Measurements from ENCODE around the gene ZNF804A.

GRCh38 chr2:184598002-184598315 lies 370 bp upstream of the ZNF804A start:
- TF ChIP-seq CTCF (IDR thresholded peaks at IDR 0.05) (no peak), POLR2A (IDR thresholded peaks at IDR 0.05) (no peak)

All from lower leg skin (tissue), 3 donors.